Retinal pigment epithelial cell (primary cell): Measurements from ENCODE around the gene ARSB.

Source experiments
- DNase-seq: peaks from one replicate; pipeline ENCODE4 v3.0.0-alpha.2; 2010; ENCODE audit warnings: low read depth
- H3K4me3 ChIP-seq: 2 replicates; pipeline ENCODE4 v1.5.1; 2011; ENCODE audit warnings: mild to moderate bottlenecking, low read length, control low read depth, moderate library complexity
- CTCF ChIP-seq: conservative IDR thresholded peaks from 2 replicates; pipeline ENCODE4 v1.5.1; 2011; ENCODE audit warnings: low read depth, low read length, control low read depth, inconsistent platforms

Gene ARSB

GRCh38 chr5:78754655-78755054 is 230.5 kb downstream of the ARSB start:
- TF ChIP-seq CTCF: no peak

GRCh38 chr5:78753093-78753531 is 232.0 kb downstream of the ARSB start:
- DNase-seq: no peak
- no peak overlapping the region for H3K4me3 ChIP-seq
- no peak for TF ChIP-seq CTCF

More at GRCh38 chr5:78754655-78755054, 230.5 kb downstream of the ARSB start:
- no peak for DNase-seq
- no peak overlapping the region for H3K4me3 ChIP-seq

GRCh38 chr5:78751872-78752271 is 233.2 kb downstream of the ARSB start:
- no peak for DNase-seq
- no peak overlapping the region for H3K4me3 ChIP-seq
- no peak for TF ChIP-seq CTCF

- no peak overlapping the region for H3K4me3 ChIP-seq
Measured at GRCh38 chr5:78750281-78750680, 234.8 kb downstream of the ARSB start.

GRCh38 chr5:78747705-78748359 is 237.3 kb downstream of the ARSB start:
- peak; percentile 65 for DNase-seq
- H3K4me3 ChIP-seq: no peak overlapping the region
- no peak for TF ChIP-seq CTCF

More at GRCh38 chr5:78750281-78750680, 234.8 kb downstream of the ARSB start:
- DNase-seq: no peak
- no peak for TF ChIP-seq CTCF

GRCh38 chr5:78747055-78747454 is 238.1 kb downstream of the ARSB start:
- DNase-seq: no peak
- H3K4me3 ChIP-seq: no peak overlapping the region
- TF ChIP-seq CTCF: no peak

GRCh38 chr5:78746021-78746770 is 238.9 kb downstream of the ARSB start:
- no peak overlapping the region for H3K4me3 ChIP-seq
- no peak for DNase-seq
- TF ChIP-seq CTCF: no peak
